HG02840 (cell line): Measurements from ENCODE around the gene MYO1B.

Experiments
- ATAC-seq: cut with Tn5 transposase; IDR thresholded peaks from one replicate; pipeline ENCODE4 v1.9.1; 2021; ENCODE audit warnings: mild to moderate bottlenecking, moderate library complexity, moderate number of reproducible peaks; ENCODE audit not compliant: unreplicated experiment, low FRiP score

MYO1B gene

DNA sequence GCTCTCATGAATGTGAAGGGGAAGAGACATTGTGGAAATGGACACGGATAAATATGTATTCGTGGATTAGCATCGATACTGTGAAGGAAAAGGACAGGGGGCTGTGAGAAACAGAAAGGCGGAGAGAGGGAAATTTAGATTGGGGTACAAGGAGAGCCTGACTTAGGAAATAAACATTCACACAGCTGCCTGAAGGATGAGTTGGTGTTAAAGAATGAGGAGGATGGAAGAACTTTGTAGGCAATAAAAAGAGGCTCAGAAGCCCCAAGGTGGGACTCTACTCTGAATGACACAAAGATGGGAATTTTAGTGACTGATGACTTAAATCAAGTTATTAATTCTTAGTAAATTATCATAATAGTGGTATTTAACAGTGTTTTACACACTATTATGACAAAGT, 10.1 kb downstream of the MYO1B start:
- ATAC-seq = no peak

DNA sequence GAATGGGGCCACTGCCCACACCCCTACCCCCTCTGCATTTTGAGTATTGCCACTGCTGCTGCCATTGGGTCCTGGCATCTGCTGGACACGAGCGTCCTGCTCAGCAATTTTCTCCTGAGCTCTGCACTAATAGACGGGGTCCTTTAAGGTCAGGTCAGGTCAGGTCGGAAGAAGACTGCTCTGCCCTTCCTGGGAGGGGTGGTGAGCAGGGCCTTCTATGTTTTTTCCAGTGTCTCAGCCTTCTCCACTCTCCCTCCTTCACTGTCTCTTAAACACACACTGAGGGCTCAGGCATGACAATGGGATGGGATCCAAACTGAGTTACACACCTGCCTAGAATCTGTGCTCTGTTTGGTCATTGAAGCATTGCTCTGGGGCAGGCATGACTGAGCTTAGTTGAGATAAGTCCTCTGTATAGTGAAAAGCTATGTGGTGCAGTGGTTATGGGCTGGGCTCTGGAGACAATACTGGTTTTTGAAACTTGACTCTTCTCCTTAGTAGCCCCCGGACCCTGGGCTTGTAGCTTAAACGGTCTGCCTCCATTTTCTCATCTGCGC, 10.6 kb downstream of the MYO1B start:
- no peak for ATAC-seq

DNA sequence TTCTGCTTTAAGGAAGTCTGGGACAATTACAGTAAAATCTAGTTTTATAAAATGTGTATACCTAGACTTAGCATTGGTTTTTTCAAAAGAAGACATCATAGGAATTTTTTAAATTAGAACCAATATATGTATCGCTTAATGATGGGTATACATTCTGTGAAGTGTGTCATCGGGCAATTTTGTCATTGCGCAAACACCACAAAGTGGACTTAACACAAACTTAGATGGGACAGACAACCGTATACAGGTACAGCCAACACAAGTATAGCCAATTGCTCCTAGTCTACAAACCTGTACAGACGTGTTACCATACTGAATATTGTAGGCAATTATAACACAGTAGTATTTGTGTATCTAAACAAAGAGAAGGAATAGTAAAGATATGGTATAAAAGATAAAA, 12.7 kb downstream of the MYO1B start:
- ATAC-seq = no peak

- no peak for ATAC-seq
Observed at GRCh38 chr2:191258996-191259395, 13.8 kb downstream of the MYO1B start.

DNA sequence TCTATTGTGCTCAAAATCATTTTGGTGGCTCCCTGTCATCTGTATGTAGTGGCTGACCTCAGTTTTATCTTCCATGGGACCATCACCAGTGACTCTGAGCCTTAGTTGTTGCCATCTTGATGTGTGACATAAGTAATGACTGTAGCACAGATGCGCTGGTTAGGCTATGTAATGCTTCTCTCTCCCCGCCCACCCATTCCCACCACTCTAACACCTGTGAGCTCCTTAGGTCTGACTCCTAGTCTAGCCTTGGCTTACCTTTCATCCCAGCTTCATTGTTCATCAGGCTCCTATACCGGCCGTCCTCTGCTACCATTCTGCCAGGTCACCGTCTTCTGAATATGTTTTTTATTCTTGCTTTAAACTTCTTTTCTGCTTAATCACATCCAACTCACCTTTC, 17.2 kb downstream of the MYO1B start:
- ATAC-seq = no peak

GRCh38 chr2:191263050-191263449, 17.8 kb downstream of the MYO1B start:
- no peak for ATAC-seq

DNA sequence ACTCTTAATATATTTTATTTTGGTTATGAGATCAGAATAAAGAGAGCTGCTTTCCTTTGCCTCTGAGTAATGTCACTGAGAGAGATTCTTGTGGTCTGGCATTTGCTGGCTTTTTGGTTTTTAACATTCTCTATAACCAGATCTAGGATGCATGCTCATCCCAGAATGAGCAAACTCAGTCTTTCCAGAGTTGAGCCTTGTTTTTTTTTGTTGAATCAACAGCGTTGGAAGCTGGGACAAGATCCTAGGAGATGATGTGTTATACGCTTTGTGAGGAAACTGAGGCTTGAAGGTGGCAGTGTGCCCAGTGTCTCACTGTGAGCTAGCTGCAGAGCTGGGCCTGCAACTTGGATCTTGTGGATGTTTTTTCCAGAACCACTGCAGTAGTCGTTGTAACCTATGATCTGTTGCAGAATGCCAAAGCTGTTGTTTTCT, 19.5 kb downstream of the MYO1B start:
- no peak for ATAC-seq

- ATAC-seq = no peak
Observed at GRCh38 chr2:191265311-191266170, 20.3 kb downstream of the MYO1B start.

DNA sequence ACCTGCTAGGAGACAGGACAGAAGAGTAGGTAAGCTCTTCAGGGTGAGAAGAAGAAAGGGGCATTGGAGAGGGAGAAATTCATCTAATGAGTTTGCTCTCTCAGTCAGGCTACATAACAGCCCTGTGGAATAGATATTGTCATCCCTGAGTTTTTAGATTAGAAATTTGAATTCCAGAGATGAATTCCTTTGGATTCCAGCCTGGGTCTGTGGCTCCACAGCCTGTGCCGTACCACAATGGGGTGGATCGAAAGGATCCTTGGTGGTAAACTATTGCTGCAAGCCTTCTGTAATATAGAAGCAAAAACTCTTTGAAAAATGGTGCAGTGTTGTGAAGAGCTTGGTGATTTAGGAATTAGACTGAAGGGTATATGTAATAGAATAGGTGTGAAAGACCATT, 21.0 kb downstream of the MYO1B start:
- ATAC-seq = no peak

DNA sequence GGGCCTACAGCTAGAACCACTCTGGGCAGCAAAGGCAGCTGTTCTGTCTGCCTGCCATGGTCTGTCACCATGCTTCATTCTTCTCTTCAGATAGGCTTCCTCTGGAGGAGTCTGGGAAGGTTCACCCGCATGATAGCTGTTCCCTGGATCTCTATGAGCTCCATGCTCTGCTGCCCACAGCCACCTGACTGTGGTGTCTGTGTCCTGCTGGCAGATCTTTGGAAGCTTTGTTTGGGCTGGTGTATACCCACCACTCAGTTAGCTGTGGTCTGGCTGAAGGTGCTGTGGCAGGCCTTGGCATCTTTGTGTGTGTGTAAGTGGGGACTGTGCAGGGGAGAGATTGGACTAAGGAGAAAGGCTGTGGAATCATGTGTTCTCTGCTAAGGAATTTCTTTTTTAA, 23.4 kb downstream of the MYO1B start:
- ATAC-seq = no peak

- no peak for ATAC-seq
Observed at GRCh38 chr2:191270306-191271161, 25.3 kb downstream of the MYO1B start.

DNA sequence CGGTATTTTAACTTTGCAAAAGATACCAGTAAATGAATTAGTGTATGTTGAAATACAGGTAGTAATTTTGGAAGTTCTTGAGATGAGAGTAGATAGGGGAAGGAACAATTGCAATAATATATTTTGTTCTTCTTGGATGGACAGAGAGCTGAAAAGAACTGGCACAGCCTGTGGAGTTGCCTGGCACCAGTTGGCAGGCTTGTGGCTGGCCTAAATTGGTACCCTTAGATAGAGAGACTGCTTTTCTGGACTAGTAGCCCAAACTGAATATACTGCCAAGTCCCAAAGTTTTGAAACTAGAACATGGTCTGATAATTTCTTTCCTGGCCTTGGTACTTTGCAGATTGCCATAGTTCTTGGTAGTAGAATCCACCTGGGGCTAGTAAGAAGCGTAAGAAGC, 26.9 kb downstream of the MYO1B start:
- no peak for ATAC-seq

DNA sequence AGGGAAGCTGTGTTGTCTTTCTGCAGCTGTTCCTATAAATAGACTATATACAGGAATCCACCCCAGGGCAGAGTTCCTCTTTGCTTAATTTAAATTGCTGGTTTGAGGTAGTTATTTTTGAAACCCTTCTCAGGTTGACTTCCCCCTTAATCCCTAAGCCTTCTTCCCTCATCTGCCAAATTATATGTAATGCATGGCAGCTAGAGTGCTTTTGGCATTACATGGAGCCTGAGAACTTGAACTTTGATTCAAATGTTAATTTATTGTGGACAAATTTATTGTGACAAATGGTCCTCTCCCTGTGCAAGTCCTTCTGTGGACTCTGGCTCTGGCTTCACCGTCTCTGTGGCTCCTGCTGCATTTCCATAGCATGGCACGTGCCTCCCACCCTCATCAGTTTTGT, 29.2 kb downstream of the MYO1B start:
- ATAC-seq = no peak

- no peak for ATAC-seq
Observed at GRCh38 chr2:191276792-191277465, 31.7 kb downstream of the MYO1B start.

GRCh38 chr2:191280290-191280689, 35.1 kb downstream of the MYO1B start:
- no peak for ATAC-seq

- no peak for ATAC-seq
Observed at GRCh38 chr2:191280834-191281756, 35.9 kb downstream of the MYO1B start.

- no peak for ATAC-seq
Observed at GRCh38 chr2:191285252-191285651, 40.0 kb downstream of the MYO1B start.

- no peak for ATAC-seq
Observed at GRCh38 chr2:191287820-191288219, 42.6 kb downstream of the MYO1B start.

GRCh38 chr2:191289049-191289448, 43.8 kb downstream of the MYO1B start:
- ATAC-seq = no peak

GRCh38 chr2:191291471-191291870, 46.3 kb downstream of the MYO1B start:
- ATAC-seq = no peak
